ACHN (cell line): ENCODE results near the gene MGAT4B.

Experiments
- DNase-seq: peaks from one replicate; pipeline ENCODE4 v3.0.0-alpha.2; 2015
- in situ Hi-C: cut with HindIII; loops from 2 replicates; pipeline ENCODE4 v1.10.0; 2017; ENCODE audit warnings: low sequenced_read_pairs, low pct_ligation_motif_present, low pct_unique_long_range_greater_than_20kb

The MGAT4B gene

DNA sequence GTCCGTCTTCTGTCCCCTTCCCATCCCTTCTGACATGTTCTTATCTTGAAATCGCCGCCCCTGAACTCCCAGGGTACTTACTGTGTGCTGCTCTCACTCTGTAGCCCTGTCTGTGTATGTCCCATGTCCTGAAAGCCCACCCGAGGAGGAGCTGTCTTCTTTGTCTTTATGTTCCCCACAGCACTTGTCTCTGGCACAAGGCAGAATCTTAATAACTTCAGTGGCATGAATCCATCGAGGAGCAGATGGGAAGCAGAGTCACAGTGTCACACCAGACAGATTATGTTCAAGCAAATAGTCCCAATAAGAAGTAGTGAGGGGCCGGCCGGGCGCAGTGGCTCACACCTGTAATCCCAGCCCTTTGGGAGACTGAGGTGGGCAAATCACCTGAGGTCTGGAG, 42.6 kb downstream of the MGAT4B start:
- DNase-seq, result no peak
- in situ Hi-C loops, result no loop called here

DNA sequence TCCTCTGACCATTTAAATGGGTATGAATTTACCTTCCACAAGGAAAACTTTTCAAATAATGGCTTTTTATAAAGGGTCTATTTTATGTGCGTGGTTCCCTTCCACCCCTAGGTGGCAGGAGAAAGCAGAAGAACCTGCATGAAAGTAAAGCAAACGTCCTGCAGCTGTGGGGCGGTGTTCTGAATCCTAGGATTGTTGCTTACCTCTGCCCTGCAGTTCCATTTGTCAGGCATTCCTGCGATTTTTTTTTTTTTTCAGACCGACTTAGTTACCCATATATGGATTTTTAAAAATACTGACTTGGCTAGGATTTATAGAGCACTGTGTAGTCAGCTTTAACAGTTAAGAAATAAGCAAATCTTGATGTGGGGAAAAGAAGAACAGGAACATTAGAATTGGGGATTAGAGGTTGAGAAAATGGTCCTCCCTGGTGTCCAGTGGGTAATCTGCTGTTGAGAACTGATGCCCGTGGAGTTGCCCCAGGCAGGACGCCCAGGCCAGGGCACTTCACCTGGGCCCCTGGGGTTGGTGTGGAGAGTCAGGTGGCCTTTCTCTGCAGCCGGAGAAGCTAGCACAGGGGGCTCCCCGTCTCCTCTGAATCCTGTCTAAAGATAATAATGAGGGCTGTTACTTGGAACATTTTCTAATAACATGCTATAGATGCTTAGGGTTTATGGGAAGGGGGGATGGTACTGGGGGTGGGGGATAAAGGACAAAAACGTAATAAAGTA, 43.3 kb downstream of the MGAT4B start:
- in situ Hi-C loops, result no loop called here
- DNase-seq, result peak; percentile 71

DNA sequence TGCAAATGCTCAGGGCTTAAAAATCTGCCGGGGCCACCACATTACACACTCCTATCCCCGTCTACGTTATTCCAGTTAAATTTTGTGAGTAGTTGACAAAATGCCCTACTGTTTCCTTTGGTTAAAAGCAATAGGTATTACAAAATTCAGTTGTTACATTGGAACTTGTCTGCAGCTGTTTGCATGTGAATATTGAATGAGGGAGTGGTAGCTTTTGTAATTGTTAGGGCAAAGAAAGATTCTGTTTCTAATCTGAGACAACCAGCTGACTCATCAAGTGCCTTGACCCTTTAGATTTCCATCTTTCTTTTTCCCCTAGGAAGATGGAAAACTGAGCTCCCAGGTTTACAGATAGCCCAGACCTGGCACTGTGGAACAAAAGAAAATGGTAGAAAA, 43.9 kb downstream of the MGAT4B start:
- no peak for DNase-seq
- in situ Hi-C loops, result no loop called here

DNA sequence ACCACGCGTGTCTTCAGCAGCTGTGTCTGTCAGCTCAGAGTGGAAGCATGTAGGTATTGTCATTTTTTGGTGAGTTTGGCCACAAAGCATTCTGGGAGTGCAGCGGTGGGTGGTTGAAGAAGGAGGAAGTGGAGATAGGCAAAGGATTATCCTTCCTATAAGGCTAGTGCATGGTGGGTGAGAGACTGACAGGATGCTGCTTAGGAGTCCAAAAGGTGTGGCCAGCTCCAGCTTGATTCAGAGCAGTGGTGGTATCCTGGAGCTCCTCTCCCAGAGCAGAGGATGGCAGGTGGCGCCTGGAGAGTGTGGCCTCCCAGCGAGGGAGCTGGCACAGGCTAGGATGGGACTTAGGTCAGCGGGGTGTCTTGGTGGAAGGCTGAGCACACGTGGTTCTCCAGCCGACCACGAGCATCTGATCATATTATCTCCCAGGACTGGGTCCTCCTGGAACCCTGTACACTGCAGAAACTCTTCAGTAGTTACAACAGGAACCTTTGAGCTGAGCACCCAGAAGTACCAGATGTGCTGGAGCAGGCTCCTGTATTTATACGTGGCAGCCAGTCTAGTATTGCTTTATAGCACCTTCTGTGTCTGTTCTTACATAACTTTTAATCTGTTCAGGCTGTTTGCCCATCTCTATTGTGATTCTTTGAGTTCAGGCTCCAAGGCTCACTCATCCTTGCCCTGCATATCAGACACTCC, 44.4 kb downstream of the MGAT4B start:
- no peak for DNase-seq
- in situ Hi-C loops, result no loop called here

DNA sequence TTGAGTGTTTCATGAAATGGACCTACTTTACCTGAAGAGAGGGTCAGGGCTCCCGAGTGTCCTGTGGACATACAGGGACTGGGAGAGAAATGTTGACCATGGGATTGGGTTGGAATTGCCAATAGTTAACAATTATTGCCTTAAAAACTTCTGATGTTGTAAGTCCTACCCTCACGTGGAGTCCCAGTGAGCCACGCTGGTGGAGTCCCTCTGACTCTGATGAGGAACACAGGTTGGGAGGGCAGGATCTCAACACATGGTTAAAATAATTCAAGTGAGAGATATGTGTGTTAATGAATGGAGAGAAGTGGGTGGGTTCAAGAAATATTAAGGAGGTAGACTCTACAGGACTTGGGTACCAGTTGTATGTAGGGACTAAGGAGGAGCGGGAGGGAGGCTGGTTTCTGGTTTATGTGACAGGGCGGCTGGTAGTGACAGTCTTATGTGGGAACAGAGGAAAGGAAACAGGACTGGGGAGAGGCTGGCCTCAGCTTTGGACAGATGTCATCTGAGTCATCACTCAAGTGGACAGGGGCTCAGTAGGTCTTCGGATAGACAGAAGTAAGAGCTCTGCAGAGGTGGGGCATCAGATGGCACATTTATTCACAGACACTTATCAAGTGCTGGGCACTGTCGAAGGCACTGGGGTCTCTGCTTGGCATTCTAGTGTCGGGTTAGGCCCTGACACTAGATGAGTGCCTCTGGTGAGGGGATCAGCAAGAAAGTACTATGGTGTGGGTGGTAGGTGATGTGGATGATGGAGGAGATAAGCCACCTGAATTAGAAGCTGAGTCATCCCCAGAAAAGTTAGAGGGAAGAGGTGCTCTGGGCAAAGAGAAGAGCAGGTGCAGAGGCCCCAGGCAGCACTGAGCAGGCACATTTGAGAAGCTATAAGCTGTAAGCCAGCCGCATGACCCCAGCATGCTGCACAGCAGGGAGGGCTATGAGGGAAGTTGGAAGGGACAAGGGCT, 46.8 kb downstream of the MGAT4B start:
- in situ Hi-C loops, result no loop called here
- DNase-seq, result no peak

DNA sequence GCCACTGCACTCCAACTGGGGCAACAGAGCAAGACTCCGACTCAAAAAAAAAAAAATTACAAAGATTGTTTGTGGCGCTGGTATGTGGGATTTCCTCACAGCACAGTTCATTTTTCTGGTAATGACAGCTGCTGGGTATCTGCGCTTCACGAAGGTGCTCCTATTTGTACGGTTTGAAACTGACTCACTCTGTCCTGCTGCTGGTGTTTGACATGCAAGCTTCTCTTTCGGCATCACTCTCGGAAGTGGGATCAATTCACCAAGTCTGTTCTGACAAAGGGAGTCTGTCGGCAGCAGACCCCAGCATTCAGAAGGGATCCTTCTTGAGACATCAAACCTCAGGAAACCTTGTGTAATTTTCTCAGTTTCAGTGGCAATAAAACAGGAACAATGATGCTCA, 47.7 kb downstream of the MGAT4B start:
- in situ Hi-C loops, result no loop called here
- no peak for DNase-seq

DNA sequence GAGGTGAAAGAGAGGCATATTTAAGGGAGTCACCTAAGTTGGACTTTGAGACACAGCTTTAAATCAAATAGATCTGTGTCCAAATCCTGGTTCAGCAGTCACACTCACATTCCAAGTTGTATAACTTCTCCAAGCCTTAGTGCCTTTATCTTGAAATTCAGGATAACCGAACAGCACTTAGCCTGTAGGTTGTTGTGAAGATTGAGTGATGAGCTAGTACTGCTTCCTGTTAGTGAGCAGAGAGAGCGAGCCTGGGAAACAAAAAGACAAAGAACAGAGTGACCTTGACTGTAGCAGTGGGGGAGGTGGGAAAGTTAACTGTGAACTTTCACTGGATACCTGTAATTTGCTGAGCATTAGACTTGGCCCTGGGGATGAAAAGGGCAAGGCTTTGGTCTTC, 51.6 kb downstream of the MGAT4B start:
- no peak for DNase-seq
- in situ Hi-C loops, result no loop called here

DNA sequence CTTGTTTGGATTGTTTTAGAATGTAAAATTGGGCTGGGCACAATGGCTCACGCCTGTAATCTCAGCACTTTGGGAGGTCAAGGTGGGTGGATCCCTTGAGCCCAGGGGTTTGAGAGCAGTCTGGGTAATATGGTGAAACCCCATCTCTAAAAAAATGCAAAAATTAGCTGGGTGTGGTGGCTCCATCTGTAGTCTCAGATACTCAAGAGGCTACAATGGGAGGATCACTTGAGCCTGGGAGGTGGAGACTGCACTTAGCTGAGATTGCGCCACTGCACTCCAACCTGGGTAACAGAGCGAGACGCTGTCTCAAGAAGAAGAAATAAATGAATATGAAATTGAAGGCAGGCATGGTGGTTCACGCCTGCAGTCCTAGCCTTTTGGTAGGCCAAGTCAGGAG, 52.7 kb downstream of the MGAT4B start:
- in situ Hi-C loops, result no loop called here

DNA sequence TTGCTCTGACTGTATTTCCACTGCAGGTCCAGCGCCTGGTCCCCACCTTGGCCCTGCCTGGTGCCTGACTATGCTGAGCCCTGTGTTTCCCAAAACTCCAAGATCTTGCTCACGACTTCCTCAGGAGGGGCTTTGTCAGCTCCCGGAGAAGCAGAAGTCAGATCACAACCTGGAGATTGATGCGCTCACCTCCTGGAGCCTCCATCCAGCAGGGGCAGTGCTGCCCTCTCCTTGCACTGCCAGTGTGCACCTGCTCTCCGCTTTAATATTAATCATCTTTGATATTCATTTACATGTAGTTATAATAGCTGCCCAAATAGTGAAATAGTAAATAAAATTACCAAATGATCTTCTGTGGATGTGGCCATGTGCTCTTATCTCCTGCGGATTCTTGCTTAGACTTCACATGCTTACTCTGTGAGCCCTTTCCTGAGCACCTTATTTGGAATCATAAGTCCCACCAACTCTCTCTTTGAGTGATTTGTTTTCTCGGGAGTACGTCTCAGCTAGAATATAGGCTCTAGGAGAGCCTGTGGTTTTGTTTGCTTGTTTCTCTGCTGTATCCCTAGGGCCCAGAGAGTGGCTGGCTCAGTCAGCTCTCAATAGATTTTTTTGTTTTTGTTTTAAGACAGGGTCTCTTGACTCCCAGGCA, 56.7 kb downstream of the MGAT4B start:
- DNase-seq, result no peak
- in situ Hi-C loops, result no loop called here

More for the DNA sequence above, 52.7 kb downstream of the MGAT4B start:
- DNase-seq, result no peak

DNA sequence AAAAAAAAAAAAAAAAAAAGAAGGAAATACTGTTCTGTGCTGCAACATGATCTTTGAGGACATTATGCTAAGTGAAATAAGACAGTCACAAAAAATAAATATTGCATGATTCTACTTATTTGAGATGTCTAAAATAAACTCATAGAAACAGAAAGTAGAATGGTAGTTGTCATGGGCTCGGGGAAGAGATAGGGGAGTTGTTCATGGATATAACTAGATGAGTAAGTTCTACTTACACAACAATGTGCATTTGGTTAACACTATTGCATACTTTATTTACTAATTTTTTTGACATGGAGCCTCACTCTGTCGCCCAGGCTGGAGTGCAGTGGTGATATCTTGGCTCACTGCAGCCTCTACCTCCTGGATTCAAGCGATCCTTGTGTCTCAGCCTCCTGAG, 58.9 kb downstream of the MGAT4B start:
- DNase-seq, result no peak
- in situ Hi-C loops, result no loop called here
